SHP77 (cell line): ENCODE results near the gene FLVCR2.

ENCODE experiments used
- DNase-seq, 2 experiments: peaks; one replicate each; lab custom pipeline; 2025; lab: John Stamatoyannopoulos, UW

The FLVCR2 gene

GRCh38 chr14:75578102-75578785 is at the start of gene FLVCR2:
Gene FLVCR2, plus strand, starts transcription at chr14:75578620. Its CDS starts 353 bp downstream, at chr14:75578973.
- no peak for DNase-seq

- no peak for DNase-seq
These were observed 47.2 kb upstream of the FLVCR2 start for GRCh38 chr14:75531256-75531655.

GRCh38 chr14:75531660-75532317 is 46.6 kb upstream of the FLVCR2 start:
- DNase-seq: no peak

GRCh38 chr14:75533791-75534555 is 44.4 kb upstream of the FLVCR2 start:
- no peak for DNase-seq

- no peak for DNase-seq
These were observed 43.1 kb upstream of the FLVCR2 start for GRCh38 chr14:75535164-75535898.

GRCh38 chr14:75537071-75537470 is 41.3 kb upstream of the FLVCR2 start:
- DNase-seq: no peak

GRCh38 chr14:75539162-75539560 is 39.3 kb upstream of the FLVCR2 start:
- DNase-seq: no peak

- no peak for DNase-seq
These were observed 38.6 kb upstream of the FLVCR2 start for GRCh38 chr14:75539561-75540478.

GRCh38 chr14:75540479-75540851 is 38.0 kb upstream of the FLVCR2 start:
- no peak for DNase-seq

GRCh38 chr14:75542588-75543091 is 35.8 kb upstream of the FLVCR2 start:
- no peak for DNase-seq

- DNase-seq: no peak
These were observed 35.2 kb upstream of the FLVCR2 start for GRCh38 chr14:75543253-75543652.

GRCh38 chr14:75543786-75544185 is 34.6 kb upstream of the FLVCR2 start:
- no peak for DNase-seq

- DNase-seq: no peak
These were observed 32.5 kb upstream of the FLVCR2 start for GRCh38 chr14:75545907-75546306.

GRCh38 chr14:75547552-75548250 is 30.7 kb upstream of the FLVCR2 start:
- DNase-seq: no peak

- no peak for DNase-seq
These were observed 29.9 kb upstream of the FLVCR2 start for GRCh38 chr14:75548544-75548943.

- DNase-seq: no peak
These were observed 29.3 kb upstream of the FLVCR2 start for GRCh38 chr14:75549169-75549568.

- DNase-seq: no peak
These were observed 27.4 kb upstream of the FLVCR2 start for GRCh38 chr14:75551021-75551420.

- DNase-seq: no peak
These were observed 25.3 kb upstream of the FLVCR2 start for GRCh38 chr14:75553157-75553556.

GRCh38 chr14:75553761-75554364 is 24.6 kb upstream of the FLVCR2 start:
- DNase-seq: no peak

- no peak for DNase-seq
These were observed 23.9 kb upstream of the FLVCR2 start for GRCh38 chr14:75554482-75554881.
